AML-193 (cell line): Measurements from ENCODE around the gene SYT15B.
"Not testable (repeated sequence)": the region's sequence is repeated elsewhere in the genome, so short reads cannot be mapped to it uniquely, and the experiment has no call there.

Source experiments
- DNase-seq, 2 experiments: peaks; one replicate each; lab custom pipeline; 2025; lab: John Stamatoyannopoulos, UW

The SYT15B gene

DNA sequence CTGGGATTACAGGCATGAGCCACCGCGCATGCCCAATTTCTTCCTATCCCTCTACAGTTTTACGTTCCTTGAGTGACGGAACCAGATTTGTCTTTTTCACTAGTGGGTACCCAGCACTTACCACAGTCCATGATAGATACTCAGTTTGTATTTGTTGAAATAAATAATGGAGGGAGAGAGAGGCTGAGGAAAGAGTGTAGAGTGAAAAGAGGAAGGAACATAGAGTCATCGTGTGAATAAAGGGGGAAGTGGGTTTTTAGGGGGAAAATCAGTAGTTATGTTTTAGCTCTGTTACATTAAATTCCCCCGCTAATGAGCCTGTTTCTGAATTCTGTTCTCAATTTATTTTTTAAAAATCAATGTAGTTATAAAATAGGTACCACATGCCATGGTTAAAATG is 37.7 kb downstream of the SYT15B start:
- DNase-seq = not testable (repeated sequence)

- DNase-seq = not testable (repeated sequence)
Measured at GRCh38 chr10:47725047-47725446, 38.3 kb downstream of the SYT15B start.

GRCh38 chr10:47724119-47724518 is 39.3 kb downstream of the SYT15B start:
- not testable (repeated sequence) for DNase-seq

DNA sequence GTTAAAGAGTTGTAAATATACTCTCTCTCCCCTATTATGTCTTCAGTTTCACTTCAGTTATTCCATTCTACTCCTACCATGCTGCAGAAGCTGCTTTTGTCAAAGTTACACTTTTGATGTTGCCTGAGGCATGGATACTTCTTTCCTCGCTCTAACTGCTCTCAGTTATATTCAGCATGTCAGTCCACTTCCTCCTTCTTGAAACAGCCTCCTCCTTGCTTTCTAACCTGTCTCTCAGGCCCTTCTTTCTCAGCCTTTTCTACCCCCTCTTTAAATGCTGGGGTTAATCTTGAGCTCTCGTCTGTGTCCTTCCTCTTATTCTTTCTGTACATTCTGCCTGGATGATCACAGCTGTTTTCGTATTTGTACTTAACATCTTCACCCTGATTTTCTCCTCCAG is 40.0 kb downstream of the SYT15B start:
- not testable (repeated sequence) for DNase-seq

GRCh38 chr10:47717011-47717769 is 46.2 kb downstream of the SYT15B start:
- not testable (repeated sequence) for DNase-seq
